Measurements from ENCODE around the gene SPATS2.

The SPATS2 gene

GRCh38 chr12:49552014-49552413 is 184.8 kb downstream of the SPATS2 start:
- H3F3A ChIP-seq (ENCODE audit: insufficient read depth): no peaks in the 10 kb centered on the region
- no peak overlapping the region for H3K9ac ChIP-seq (ENCODE audit: low read length)
- H3K27me3 ChIP-seq (ENCODE audit: low read length): no peaks in the 10 kb centered on the region
- H4K20me1 ChIP-seq (ENCODE audit: low read depth, low read length): no peaks in the 10 kb centered on the region
- H3K4me3 ChIP-seq (ENCODE audit: insufficient read depth, low read length, poor library complexity, severe bottlenecking): no peak overlapping the region
- H3K4me2 ChIP-seq (ENCODE audit: low read depth, low read length, poor library complexity, severe bottlenecking): no peak overlapping the region
- H3K9me2 ChIP-seq (replicated peaks; ENCODE audit: insufficient read depth, low read length): no peaks in the 10 kb centered on the region
- no peaks in the 10 kb centered on the region for H3K36me3 ChIP-seq (ENCODE audit: low read length)
- no peak overlapping the region for H3K27ac ChIP-seq (ENCODE audit: low read depth, low read length)
- no peak for TF ChIP-seq CTCF (IDR thresholded peaks at IDR 0.05; ENCODE audit: insufficient read depth, low read length, poor library complexity, severe bottlenecking)
- no peak for TF ChIP-seq EZH2phosphoT487 (conservative IDR thresholded peaks at IDR 0.05; ENCODE audit: low read length)
- H3K9me3 ChIP-seq (ENCODE audit: insufficient read depth, low read length): no peaks in the 10 kb centered on the region
- H3K79me2 ChIP-seq (ENCODE audit: insufficient read depth, low read length): no peaks in the 10 kb centered on the region
- no peak overlapping the region for H2AFZ ChIP-seq (ENCODE audit: low read depth, low read length, severe bottlenecking)

- no peaks in the 10 kb centered on the region for H3K79me2 ChIP-seq (ENCODE audit: insufficient read depth, low read length)
- no peaks in the 10 kb centered on the region for H3K9me3 ChIP-seq (ENCODE audit: insufficient read depth, low read length)
- H3K36me3 ChIP-seq (ENCODE audit: low read length): no peaks in the 10 kb centered on the region
- H2AFZ ChIP-seq (ENCODE audit: low read depth, low read length, severe bottlenecking): no peak overlapping the region
- no peaks in the 10 kb centered on the region for H4K20me1 ChIP-seq (ENCODE audit: low read depth, low read length)
- no peak overlapping the region for H3K27ac ChIP-seq (ENCODE audit: low read depth, low read length)
- no peak for TF ChIP-seq CTCF (IDR thresholded peaks at IDR 0.05; ENCODE audit: insufficient read depth, low read length, poor library complexity, severe bottlenecking)
- no peaks in the 10 kb centered on the region for H3F3A ChIP-seq (ENCODE audit: insufficient read depth)
- H3K4me3 ChIP-seq (ENCODE audit: insufficient read depth, low read length, poor library complexity, severe bottlenecking): no peak overlapping the region
- H3K27me3 ChIP-seq (ENCODE audit: low read length): no peaks in the 10 kb centered on the region
- H3K9me2 ChIP-seq (replicated peaks; ENCODE audit: insufficient read depth, low read length): no peaks in the 10 kb centered on the region
- no peak overlapping the region for H3K4me2 ChIP-seq (ENCODE audit: low read depth, low read length, poor library complexity, severe bottlenecking)
- no peak overlapping the region for H3K9ac ChIP-seq (ENCODE audit: low read length)
Observed at GRCh38 chr12:49552425-49552824, 185.2 kb downstream of the SPATS2 start.

GRCh38 chr12:49552899-49553298 is 185.6 kb downstream of the SPATS2 start:
- Histone ChIP-seq H3K9me3 (ENCODE audit: insufficient read depth, low read length) (no peaks in the 10 kb centered on the region), H3K79me2 (ENCODE audit: insufficient read depth, low read length) (no peaks in the 10 kb centered on the region), H3K9ac (ENCODE audit: low read length) (no peak overlapping the region), H3K36me3 (ENCODE audit: low read length) (no peaks in the 10 kb centered on the region), H2AFZ (ENCODE audit: low read depth, low read length, severe bottlenecking) (no peak overlapping the region), H3K27me3 (ENCODE audit: low read length) (no peaks in the 10 kb centered on the region), H4K20me1 (ENCODE audit: low read depth, low read length) (no peaks in the 10 kb centered on the region), H3K9me2 (replicated peaks; ENCODE audit: insufficient read depth, low read length) (no peaks in the 10 kb centered on the region), H3K27ac (ENCODE audit: low read depth, low read length) (no peak overlapping the region), H3K4me3 (ENCODE audit: insufficient read depth, low read length, poor library complexity, severe bottlenecking) (no peak overlapping the region), H3F3A (ENCODE audit: insufficient read depth) (no peaks in the 10 kb centered on the region), H3K4me2 (ENCODE audit: low read depth, low read length, poor library complexity, severe bottlenecking) (no peak overlapping the region)
- no peak for TF ChIP-seq EZH2phosphoT487 (conservative IDR thresholded peaks at IDR 0.05; ENCODE audit: low read length)
- TF ChIP-seq CTCF (IDR thresholded peaks at IDR 0.05; ENCODE audit: insufficient read depth, low read length, poor library complexity, severe bottlenecking): no peak

Data from SU-DHL-6 (cell line).